HG03442 (cell line): Measurements from ENCODE around the gene C14orf180.

ENCODE experiments used
- ATAC-seq: cut with Tn5 transposase; IDR thresholded peaks from one replicate; pipeline ENCODE4 v1.9.1; 2021; ENCODE audit warnings: mild to moderate bottlenecking, moderate library complexity; ENCODE audit not compliant: unreplicated experiment

C14orf180 gene

DNA sequence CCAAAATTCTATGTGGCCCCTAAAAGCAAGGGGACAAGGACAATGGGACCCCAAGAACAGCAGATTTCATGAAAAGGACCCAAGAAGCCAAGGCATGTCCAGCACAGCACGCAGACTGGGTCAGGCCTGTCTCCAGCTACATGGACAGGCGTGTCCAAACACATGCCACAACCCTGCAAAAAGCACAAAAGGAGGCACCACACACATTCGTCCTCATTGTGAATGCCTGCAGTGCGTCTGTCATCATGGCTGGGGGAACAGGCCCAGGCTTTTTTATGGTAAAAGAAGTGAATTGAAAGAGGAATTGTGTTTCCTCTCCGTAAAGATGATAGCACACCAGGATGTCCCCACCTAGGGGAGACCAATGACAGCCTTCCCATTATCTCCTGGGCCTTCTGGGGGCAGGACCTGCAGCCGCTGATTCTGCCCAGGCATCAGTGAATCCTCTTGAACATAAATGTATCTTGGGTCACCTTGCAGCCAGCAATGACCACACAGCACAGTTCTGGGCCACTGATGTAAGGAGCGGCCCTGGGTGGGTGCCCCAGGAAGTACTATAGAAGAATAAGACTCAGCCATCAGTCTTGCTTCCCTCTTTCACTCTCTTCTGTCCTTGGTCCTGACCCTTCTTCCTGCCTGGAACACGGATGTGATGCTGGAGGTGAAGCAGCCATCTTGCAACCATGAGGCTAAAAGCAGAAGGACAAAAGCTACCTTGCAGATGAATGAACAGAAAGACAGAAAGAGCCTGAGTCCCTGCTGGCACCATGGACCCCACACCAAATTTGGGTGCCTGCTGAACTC is 29.8 kb upstream of the C14orf180 start:
- ATAC-seq = no peak

DNA sequence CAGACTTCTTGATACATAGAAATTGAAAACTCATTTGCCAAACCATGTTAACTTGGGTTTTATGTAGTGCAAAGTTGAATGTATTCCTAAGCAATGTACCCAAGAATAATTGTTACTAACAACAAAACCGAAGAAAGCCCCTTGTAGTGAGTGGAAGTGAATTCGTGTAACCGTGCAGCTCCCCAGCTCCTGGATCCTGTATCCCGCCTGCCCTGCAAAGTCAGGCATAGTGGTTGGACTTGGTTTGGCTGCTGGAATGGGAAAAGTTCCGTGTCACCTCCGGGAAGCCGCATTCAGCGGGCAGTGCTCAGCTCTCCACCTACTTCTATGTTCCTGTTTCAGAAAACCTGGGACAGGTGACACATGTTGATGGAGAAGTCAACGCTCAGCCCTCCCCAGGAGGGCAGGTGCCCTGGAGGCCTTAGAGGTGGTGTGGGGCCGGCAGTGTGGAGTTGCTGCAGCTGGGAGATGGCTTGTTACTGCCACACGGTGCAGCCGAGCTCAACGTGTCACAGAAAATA is 29.2 kb upstream of the C14orf180 start:
- ATAC-seq = no peak

DNA sequence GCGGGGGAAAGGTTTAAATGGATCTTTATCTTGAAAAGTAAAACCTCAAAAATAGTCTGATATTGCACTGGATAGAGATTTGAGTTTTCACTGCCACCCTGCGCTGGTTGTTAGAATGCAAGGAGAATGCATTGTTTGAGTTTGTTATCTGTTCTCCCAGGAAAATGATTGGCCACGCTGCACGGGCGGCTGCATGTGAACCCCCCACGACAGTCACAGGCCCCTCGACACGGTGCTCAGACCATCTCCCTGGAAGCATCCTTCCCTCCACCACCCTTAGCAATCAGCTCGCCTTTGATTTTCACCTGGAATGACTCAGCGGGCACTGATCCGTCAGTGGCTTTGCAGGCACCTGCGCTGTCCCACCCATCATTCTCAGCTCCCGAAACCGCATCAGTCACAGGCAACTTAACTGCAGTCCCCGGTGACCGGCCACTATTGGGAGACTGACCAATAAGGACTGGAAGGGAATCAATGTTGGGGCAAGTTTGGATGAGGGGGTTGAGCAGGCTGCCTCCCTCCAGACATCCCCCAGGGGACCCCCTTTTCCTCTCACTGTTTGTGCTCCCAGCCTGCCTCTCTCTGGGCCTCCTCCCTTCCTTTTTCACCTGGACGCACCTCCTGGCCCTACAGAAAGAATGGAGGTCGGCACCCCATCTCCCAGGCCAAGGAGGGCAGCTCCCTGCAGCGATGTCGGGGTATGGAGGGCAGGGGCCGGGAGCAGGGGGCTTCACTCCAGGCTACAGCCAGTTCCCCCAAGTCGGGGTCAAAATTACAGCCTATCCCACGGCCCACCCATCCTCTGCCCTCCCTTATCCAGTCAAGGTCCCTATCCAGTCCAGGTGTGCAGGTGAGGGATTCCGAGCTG is 28.5 kb upstream of the C14orf180 start:
- no peak for ATAC-seq

DNA sequence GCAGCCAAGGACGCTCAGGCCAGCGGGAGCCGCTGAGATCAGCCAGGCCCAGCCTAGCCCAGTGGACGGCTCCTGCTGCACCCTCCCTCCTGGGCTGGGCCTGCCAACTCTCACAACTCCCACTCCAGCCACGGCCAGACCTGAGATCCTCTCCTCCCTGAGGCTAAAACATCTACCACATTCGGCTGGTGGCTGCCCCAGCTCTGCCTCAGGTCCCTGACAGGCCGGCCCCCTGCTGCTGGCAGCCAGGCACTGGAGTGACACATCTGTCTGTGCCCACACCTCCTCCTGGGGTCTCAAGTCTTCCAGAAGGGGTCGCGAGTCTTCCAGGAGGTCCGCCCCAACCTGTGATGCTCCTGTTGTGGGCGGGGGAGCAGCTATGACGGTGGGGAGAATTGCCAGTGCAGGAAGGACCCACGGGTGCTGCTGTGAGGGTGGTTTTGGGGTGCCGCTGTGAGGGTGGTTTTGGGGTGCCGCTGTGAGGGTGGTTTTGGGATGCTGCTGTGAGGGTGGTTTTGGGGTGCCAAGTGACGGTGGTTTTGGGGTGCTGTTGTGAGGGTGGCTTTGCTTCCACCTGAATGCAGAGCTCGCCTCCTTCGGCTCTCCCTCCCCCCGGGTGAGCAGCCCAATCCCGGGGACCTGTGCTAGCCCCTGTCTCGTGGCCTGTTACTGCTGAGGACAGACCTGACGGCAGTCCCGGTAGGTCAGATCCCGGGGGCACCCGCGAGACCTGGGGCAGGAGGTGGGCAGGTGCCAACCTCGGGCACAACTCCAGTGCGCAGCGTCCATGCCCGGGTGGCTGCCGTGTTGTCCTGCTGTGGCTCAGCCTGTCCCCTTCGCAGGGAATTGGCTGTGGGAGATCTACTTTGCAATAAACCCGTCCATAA is 27.5 kb upstream of the C14orf180 start:
- no peak for ATAC-seq

DNA sequence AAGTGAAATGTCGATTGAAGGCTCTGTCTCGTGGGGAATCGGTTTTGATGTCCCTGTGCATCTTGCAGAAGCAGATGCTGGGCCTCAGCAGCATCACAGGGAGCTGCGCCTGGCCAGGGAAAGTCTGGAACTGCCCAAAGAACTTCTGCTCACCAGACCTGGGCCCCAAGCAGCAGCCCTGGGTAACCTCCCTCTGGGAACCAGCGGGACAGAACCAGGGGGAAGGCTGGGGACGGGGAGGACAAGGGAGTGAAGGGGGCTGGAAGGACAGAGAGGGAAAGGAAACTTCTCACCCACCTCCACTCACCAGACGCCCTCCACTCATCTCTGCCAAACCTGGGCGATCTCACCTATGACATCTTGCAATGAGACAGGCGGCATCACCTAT is 26.8 kb upstream of the C14orf180 start:
- ATAC-seq = no peak

DNA sequence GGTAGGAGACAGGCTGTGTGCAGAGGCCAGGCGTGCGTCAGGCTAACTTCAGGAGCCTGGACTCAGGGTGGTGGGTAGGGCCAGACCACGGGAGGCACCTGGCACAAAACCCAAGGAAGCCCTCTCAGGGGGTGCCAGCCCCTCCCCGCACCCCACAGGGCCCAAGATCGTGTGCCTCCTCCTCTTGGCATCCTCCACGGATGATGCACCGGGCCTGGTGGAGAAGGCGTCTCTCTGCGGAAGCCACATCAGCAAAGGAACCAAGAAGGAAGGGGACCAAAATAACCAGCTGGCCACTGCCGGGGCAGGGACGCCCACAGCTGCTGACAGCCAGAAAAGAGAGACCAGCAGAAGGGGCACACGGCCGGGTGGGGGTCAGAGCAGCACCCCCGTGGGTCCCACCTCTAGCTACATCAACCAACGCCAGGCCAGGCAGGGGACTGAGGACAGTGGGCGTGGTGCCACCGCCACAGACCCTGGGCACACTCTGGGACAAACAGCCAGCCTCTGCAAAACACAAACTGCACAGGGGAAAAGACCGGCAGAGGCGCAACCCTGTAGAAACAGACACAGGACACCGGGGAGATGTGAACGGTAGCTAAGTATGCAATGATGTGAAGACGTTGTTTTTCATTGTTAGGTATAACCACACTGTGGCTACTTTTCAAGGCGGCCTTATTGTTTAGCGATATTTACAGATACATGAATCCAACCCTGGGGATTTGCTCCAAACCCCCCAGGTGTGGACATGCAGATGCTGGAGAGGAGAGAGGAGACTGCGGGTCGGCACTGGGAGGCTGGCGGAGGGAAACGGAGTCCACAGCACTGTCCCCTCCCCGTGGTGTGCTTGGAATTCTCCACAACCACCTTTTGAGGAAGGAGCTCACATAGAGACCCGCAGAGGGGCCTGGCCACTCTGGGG is 26.1 kb upstream of the C14orf180 start:
- ATAC-seq = no peak

DNA sequence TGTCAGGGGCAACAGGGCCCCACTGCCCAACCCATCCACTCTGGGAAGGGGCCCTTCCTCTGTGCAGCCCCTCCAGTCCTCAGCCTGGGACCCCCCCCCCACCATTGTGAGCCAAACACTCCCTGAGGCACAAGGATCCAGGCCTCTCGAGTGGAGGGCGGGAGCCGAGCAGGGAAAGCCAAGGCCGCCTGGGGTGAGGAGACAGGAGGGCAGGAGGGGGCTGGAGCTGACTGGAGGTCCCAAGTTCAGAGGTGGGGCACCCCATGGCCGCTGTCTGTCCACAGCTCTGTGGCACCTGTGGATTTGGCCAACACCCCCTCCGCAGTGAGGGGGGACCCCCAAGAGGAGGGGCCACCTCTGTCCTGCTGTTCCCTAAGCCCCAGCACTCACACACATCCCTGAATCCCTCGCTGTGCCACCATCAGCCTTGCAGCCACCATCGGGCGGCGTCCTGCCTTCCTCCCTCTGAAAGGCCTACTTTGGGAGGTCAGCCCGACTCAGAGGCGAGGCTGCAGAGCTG is 25.4 kb upstream of the C14orf180 start:
- no peak for ATAC-seq

DNA sequence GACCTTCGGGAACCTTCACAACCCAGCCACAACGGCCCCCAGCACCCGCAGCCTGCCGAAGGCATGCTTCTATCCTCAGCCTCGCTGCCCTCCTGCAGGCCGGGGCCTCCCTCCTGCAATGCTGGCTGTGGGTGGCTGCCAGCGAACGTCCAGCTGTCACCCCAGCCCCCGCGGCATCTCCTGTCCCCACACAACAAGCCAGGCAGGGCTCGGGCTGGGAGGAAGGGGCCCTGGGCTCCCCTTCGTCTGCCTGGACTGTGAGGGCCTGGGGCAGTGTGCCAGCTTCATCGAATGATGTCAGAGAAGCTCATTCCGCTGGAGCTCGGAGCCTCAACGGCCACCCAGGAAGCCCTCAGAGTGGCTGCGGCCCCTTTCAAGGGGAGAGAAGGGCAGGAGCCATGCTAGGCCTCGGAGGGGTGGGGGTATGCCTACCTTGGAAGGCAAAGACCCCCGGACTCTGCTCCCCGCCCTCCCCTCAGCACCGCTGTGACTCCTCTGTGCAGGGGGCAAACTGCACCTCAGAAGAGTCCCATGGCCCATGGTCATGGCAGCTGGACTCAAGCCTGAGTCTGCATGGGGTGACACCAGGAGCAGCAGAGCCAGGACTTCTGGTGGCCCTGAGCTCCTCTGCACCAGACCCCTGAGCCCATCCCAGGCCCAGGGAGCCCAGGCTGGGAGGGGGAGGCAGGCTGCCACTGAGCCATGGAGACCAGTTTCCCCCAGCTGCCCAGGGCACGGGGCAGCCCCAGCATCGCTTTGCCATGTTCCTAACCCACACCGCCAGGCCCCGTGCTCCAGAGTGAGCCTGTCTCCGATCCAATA is 24.7 kb upstream of the C14orf180 start:
- ATAC-seq = no peak

DNA sequence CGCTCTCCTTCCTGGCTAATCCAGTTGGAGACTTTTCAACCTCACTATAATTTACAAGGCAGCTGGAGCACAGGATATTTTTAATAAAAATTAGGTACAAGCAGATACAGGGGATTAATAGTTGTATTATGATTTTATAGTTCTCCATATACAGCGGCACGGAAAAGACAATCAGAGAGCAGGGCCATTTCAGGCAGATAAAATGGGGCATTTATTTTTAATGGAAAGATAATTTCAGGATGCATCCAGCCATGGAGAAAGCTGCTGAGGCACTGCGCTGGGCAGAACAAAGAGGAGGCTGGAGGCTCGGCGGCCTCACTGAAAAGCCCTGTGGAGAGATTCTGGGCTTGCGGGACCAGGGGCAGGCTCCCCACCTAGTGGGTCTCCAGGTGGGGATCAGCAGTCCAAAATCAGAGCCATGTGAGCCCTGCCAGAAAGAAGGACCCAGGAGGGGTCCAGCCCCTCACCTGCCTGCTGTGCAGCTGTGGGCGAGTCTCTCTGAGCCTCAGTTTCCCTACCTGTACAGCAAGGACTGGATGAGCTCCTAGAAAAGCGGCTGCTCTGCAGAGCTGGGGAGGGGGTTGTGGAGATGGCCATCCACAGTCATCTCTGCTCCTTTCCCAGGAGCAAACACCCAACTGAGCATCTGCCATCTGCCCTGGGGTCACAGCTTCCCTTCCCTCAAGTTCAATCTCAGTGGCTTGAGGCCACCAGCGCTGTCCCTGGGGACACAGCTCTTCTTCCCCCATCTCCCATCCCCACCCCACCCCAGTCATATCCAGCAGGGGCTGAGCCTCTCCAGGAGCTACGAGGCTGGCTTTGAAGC is 23.9 kb upstream of the C14orf180 start:
- no peak for ATAC-seq

DNA sequence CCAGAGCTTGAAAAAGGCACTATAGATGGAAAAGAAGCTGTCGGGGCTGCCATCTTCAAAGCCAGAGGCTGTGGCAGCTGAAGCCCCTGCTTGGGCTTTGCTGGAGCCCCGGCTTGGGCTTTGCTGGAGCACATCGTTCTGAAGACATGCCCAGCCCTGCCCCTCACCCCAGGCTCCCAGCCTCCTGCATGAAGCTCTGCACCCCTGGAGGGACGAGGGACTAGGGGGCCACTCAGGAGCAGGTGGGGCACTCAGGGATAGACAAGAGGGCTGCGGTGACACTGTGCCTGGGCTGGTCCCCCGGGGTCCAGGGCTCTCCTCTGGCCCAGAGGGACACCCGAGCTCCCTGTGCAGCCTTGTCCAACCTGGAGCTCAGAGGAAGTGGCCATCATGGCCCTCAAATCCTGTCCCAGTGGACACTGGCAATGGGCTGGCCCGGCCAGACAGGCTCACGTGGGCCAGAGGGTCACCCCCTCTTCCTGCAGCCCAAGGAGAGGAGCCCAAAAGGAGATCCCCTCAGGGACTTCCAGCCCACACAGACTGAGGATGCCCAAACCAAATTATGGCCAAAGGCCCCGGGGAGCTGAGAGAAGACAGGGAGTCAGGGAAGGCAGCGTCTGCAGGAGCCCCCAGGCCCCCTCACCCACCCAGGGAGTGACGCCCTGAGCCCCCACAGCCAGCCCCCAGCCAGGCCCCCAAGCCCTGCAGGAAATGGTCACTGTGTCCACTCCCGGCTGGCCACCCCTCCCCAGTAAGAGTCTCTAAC is 23.1 kb upstream of the C14orf180 start:
- no peak for ATAC-seq

DNA sequence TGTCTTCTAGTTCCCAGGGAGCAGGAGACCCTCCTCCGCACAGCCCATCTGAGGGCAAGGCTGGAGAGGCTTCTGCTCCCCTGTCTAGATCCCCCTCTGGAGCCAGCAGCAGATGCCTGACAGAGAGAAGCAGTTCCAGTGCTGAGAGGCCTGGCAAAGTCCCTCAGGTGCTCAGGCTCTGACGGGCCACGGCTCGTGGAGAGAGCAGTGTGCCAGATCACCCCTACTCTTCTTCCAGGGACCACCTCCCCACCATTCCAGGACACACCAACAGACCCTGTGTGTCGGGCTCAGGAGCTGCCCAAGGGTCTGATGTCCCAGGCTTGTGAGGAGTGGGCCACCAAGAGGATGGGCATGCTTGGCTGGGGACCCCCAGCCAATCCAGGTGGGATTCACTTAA is 22.5 kb upstream of the C14orf180 start:
- no peak for ATAC-seq

DNA sequence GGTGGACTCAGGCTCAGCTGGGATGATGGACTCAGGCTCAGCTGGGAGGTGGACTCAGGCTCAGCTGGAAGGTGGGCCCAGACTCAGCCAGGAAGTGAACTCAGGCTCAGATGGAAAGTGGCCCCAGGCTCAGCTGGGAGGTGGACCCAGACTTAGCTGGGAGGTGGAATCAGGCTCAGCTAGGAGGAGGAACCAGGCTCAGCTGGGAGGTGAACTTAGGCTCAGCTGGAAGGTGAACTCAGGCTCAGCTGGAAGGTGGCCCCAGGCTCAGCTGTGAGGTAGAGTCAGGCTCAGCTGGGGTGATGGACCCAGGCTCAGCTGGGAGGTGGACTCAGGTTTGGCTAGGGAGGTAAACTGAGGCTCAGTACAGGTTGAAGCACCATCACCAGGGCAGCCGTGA is 21.8 kb upstream of the C14orf180 start:
- ATAC-seq = no peak

DNA sequence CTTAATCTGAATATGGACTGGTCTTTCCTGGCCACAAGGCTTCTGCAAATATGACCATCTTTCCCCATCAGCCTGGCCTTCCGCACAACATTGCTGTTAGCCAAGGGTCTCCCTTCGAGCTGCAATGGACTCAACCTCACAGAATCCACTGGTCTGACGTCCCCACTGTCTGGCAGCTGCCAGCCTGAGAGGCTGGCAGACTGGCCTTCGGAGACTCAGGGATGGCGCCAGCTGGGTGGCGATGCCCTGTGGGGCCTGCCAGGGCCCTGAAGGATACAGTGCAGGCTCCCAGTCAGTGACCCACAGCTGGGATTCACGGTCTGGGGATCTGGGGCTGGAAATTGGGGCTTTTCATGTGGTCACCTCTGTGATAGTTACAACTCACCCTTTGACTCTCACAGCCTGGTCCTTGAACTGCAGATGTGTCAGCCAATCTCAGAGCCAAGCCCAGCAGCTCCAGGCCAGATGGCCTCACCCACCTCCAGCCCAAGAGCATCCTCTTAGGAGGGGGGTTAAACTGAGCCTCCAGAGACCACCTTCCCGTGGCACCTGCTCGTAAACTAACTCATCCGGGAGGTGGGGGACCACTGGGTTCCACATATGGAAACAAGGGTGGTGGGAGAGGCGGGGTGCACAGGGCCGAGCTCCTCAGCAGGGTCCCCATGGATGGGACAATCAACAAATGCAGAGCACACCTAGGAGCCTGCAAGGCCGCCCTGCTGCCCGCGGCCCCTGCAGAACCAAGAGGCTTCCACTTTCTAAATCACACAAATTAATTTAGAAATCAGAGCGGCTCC is 21.1 kb upstream of the C14orf180 start:
- ATAC-seq = no peak

DNA sequence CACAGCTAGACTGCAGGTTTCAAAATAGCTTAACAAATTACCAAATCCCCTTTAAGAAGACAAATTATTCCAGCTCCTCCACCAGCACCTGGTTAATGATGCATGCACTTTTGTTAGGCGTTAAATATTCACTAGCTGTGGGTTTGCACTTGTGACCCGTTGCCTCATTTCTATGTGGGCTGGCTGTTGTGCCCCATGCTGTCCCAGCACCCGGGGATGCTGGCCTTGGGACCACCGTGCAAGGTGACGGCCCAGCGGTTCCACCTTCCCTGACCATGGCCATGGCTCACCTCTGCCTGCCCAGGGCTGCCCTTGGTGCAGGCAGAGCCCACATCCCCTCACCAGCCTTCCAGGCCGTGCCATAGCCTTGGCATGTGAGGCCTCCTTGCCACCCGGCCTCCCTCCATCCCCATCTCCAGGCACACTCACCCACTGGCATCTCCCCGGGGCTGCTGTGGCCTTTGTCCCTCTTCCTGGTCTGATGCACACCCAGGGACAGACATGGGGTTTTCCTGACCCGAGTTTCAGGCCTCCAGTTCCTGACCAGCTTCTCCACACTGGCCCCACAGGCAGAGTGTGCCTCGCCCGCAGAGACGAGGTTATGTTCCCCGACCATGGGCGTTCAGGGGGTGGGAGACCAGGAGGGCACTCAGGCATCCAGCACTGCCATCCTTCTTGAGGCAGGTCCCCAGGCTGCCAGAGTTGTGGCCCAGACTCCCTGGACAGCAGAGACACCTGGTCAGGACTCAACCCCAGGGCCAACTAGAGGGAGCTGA is 20.3 kb upstream of the C14orf180 start:
- ATAC-seq = no peak

DNA sequence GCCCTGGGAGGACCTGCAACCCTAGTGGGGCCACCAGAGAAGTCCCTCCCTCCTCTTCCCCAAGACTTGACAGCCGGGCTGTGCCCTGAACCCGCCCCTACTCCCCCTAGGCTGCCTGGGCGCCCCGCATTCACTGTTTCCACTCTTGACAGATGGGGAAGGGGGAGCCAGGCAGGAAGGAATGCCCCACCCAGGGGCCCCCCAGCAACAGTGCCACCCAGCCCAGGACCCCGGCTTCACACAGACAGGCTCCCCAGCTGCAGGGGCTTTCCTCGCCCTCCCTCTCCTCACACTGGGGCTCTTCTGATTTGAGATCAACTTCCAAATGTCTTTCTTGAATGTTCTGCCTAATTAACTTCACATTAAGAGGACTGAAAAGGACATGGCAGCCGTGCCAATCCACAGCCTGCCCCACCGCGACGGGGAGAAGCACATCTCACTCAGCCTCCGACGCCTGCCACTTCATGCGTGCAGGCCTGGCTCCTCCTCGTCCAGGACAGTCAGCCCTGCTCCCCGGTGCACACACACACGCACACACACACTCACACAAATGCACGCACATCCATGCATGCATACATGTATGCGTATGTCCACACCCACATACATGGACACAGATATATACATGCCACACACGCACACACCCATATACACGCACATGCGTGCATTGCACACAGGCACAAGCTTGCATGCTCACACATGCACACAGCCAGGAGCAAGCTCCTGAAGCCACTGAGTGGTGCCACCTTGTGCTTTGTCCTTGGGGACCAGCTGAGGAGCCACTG is 19.6 kb upstream of the C14orf180 start:
- no peak for ATAC-seq
